ENCODE measurements around the gene LRMDA. TPM values are rescaled to one million over a fixed set of nuclear protein-coding genes. Genes with fewer than 3 reads are reported as not detected.

LRMDA gene
- total and polyA plus RNA-seq, 2 of the 8 experiments (the other 6 are each of a cell fraction or from before 2014, with no cell fraction given): 0.86 to 2.8 TPM

GRCh38 chr10:75974080-75974479 is 542.7 kb downstream of the LRMDA start:
- no peak overlapping the region for H4K91ac ChIP-seq (replicated peaks; ENCODE audit: insufficient read length, low read length)
- no peaks in the 10 kb centered on the region for H3K79me1 ChIP-seq (ENCODE audit: low read depth, low read length)
- no peaks in the 10 kb centered on the region for H4K20me1 ChIP-seq (replicated peaks in 1 of 2; ENCODE audit: control insufficient read depth in 1 of 2, insufficient read depth in 2 of 2, low read length in 2 of 2)
- H3K14ac ChIP-seq (ENCODE audit: insufficient read length): no peak overlapping the region
- H3K23me2 ChIP-seq (ENCODE audit: low read depth, low read length): no peaks in the 10 kb centered on the region
- no peak overlapping the region for H2BK120ac ChIP-seq (replicated peaks; ENCODE audit: low read depth, low read length)
- no peak overlapping the region for H3K9ac ChIP-seq (replicated peaks in 1 of 4; ENCODE audit: extremely low read depth in 1 of 4, low read depth in 3 of 4, low read length in 3 of 4)
- no peaks in the 10 kb centered on the region for H3K79me2 ChIP-seq (ENCODE audit: control insufficient read depth in 1 of 2, insufficient read depth in 2 of 2, low read length in 2 of 2)
- ChIA-PET CTCF (ENCODE audit: partially characterized antibody) (interaction anchor here (1.1 kb wide), 1 partner anchor 62 kb away, joined by 4 read pairs; no protein-coding TSS in a partner anchor), POLR2A (ENCODE audit: partially characterized antibody) (no interaction called here)
- no peaks in the 10 kb centered on the region for H3K36me3 ChIP-seq (ENCODE audit: control insufficient read depth in 2 of 4, insufficient read depth in 4 of 4, low read length in 3 of 4)
- no peak overlapping the region for H4K5ac ChIP-seq (ENCODE audit: insufficient read length, low read depth, low read length)
- H2BK15ac ChIP-seq (ENCODE audit: low read length): no peak overlapping the region
- DNase-seq (ENCODE audit: low read depth in 1 of 2, low spot score in 2 of 2) (no peak), FAIRE-seq (no peak)
- no peak overlapping the region for H3K23ac ChIP-seq (ENCODE audit: insufficient read length)
- H3K4me2 ChIP-seq (ENCODE audit: insufficient read depth in 1 of 2, low read depth in 2 of 2, low read length in 2 of 2): no peak overlapping the region
- no peak overlapping the region for H2BK12ac ChIP-seq (ENCODE audit: low read depth, low read length)
- H3K4me3 ChIP-seq (ENCODE audit: extremely low read depth in 1 of 4, insufficient read depth in 2 of 4, low read depth in 3 of 4, low read length in 4 of 4): no peak overlapping the region
- TF ChIP-seq BCL11A (IDR thresholded peaks at IDR 0.05; ENCODE audit: low read depth in 2 of 2, low read length in 2 of 2) (no peak), RNF2 (IDR thresholded peaks at IDR 0.05; ENCODE audit: borderline replicate concordance, low read depth, low read length, missing control alignments, poor library complexity, severe bottlenecking) (no peak), EP300 (IDR thresholded peaks at IDR 0.05; ENCODE audit: borderline replicate concordance in 1 of 2, low read depth in 2 of 2, low read length in 2 of 2) (no peak), SIN3A (conservative IDR thresholded peaks at IDR 0.05 in 1 of 2, IDR thresholded peaks at IDR 0.05 in 1 of 2; ENCODE audit: low read depth in 1 of 2, low read length in 2 of 2) (no peak), RXRA (IDR thresholded peaks at IDR 0.05; ENCODE audit: insufficient read depth, low read depth, low read length) (no peak), ASH2L (IDR thresholded peaks at IDR 0.05; ENCODE audit: low read length) (no peak)
- H3K9me3 ChIP-seq (ENCODE audit: insufficient read depth in 2 of 2, low read depth in 1 of 2, low read length in 1 of 2): no peaks in the 10 kb centered on the region
- H3K18ac ChIP-seq (ENCODE audit: extremely low read depth, low read length): no peak overlapping the region
- H3K4ac ChIP-seq (replicated peaks; ENCODE audit: insufficient read length, low read depth, low read length): no peak overlapping the region
- H3K56ac ChIP-seq (replicated peaks; ENCODE audit: insufficient read length, low read depth, low read length): no peak overlapping the region
- H3K27ac ChIP-seq (ENCODE audit: low read depth, low read length): no peak overlapping the region
- no peak overlapping the region for H2BK20ac ChIP-seq (ENCODE audit: low read length)
- no peak overlapping the region for H2BK5ac ChIP-seq (ENCODE audit: low read depth, low read length)
- H2AFZ ChIP-seq (ENCODE audit: low read length): no peak overlapping the region
- no peak overlapping the region for H2AK5ac ChIP-seq (ENCODE audit: low read depth, low read length)
- no peaks in the 10 kb centered on the region for H3K27me3 ChIP-seq (replicated peaks in 1 of 4; ENCODE audit: control insufficient read depth in 3 of 4, extremely low read depth in 1 of 4, insufficient read depth in 3 of 4, low read length in 3 of 4)
- peaks cover 0 to 3% (median 0%) of the 10 kb centered on the region in 4 experiments; a peak in 1 of 7 replicates for H3K4me1 ChIP-seq (replicated peaks in 1 of 4; ENCODE audit: control insufficient read depth in 3 of 4, insufficient read depth in 4 of 4, low read length in 3 of 4)
- H4K8ac ChIP-seq (ENCODE audit: extremely low read depth, insufficient read depth, low read length): no peak overlapping the region
